Left lobe of liver (tissue), 2 donors: ENCODE results near the gene RRAGC. TPM values are rescaled to one million over a fixed set of nuclear protein-coding genes. Genes with fewer than 3 reads are reported as not detected.
A peak's percentile ranks its signal among the peaks of the same experiment; 100 is the strongest.
"Not testable (repeated sequence)": the region's sequence is repeated elsewhere in the genome, so short reads cannot be mapped to it uniquely, and the experiment has no call there.

ENCODE experiments used
- ATAC-seq: fragments of 200-7000 bp; cut with Tn5 transposase; one replicate; pipeline ENCODE4 v1.9.1; 2020; ENCODE audit warnings: mild to moderate bottlenecking, moderate library complexity
- DNase-seq: peaks from one replicate; pipeline ENCODE4 v3.0.0-alpha.2; 2020; ENCODE audit warnings: low spot score
- total RNA-seq: library from RNA; stranded (reverse); gene quantifications from one replicate; pipeline ENCODE4 v1.2.1, GENCODE V29; 2021
- donor health status: DM: no; HTN: no; CAD: no; lungs with moderate emphysema.
- donor health status: DM: no; HTN: yes; CAD: no.

Gene RRAGC
- total RNA-seq, 1 donor from 2014 or later, result 6.9 TPM

DNA sequence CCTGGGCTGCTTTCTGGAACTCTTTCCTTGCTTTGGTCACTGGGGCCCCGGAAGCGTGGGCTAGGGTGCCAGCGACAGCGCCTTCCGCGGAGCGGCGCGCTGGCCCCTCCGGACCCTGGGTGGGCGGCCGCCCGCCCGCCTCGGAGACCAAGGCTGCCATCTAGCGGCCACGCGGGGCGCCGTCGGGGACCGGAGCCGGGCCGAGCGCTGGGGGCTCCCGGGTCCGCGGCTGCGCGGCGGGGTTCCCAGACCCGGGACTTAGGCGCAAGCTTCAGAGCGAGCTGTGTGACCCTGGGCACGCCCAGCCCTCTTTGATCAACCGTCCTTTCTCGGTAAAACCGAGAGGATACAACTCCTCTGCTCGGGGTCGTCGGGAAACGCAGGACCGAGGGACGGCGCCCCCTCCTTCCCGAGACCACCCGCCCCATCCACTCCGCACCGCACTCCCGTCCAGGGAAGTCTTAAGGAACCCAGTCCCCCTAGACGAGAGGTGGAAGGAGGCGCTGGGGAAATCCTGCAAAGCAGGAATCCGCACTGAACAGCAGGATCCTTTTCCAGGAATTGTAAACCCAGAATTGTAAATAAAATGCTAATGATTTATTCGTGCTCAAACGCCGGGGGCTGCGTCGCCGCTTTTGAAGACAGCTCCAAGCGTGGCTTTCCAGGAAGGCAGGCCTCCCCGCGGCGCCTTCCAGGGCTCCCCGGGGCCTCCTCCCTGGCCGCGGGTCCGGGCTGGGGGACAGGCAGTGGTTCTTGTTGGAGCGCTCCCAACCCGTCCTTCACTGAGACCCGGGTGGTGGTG lies 41.2 kb downstream of the RRAGC start:
- no peak for DNase-seq
- ATAC-seq, result peak; percentile 83

DNA sequence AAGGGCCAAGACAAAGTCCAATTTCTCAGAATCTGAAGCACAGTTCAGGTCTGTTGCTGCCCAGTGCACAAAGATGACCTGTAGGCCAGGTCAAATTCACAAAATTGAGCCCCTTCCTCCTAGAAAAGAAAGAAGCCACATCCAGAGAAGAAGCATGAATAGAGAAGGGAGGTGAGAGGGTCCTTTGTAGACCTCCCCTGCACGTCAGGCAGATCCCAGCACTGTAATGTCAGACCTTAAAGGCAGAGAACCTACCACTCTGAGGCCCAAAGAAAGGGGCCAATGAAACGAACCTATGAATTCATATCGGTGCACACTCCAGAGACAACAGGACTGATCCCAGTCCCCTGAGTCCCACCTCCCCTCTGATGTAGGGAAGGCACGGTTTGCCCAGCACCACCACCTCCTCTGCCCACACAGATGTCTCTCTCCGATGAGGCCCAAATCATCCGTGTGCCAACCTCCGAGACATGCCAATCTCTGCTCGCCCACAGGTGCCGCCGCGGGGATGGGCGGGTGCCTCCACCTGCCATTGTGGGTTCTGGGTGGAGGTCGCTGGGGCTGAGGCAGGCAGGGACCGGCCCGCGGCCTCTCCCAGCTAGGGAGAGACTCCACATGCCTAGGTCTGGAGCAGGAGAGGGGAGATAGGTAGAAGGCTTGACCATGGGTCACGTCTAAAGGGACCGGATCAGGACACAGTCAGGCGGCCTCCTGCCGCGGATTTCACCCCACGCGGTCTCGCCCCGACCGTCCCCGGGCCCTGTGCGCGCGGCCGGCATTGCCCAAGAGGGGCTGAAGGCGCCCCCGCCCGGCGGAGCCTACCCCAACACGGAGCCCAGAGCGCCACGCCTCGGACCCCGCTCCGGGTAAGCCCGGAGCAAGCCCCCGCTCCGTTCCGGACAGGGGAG lies 42.1 kb downstream of the RRAGC start:
- no peak for DNase-seq
- peak; percentile 13 for ATAC-seq

DNA sequence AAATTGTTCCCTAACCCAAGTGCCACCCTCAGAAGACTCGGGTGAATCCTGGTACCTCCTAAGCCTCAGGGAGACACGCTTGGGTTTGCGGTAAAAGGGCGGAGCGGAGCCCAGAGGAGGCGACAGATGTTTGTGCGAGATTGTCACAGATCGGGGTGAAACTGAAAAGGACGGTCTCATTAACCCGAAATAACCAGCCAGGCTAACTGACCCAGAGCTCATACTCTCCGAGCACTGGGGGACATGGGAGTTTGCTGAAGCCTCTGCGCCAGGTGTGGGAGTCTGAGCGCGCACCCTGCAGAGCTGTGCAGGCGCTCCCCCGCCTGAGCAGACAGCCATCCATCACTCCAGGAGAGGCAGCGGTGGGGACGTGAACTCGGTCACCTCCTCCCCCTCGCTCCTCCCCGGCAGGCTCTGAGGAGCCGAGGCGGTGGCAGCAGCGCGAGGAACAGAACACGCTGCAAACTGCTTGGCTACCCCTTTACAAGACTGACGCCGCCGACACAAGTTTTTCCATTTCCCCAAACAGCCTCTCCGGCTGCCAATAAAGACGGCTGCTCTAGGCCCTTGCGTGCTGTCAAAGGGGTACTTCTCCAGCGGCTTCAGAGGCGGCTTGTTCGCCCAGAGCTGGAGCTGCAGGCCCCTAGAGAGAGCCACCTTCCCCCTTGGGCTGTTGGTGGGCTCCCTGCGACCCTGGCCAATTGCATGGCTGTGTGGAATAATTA lies 43.5 kb downstream of the RRAGC start:
- DNase-seq (no peak), ATAC-seq (no peak)

DNA sequence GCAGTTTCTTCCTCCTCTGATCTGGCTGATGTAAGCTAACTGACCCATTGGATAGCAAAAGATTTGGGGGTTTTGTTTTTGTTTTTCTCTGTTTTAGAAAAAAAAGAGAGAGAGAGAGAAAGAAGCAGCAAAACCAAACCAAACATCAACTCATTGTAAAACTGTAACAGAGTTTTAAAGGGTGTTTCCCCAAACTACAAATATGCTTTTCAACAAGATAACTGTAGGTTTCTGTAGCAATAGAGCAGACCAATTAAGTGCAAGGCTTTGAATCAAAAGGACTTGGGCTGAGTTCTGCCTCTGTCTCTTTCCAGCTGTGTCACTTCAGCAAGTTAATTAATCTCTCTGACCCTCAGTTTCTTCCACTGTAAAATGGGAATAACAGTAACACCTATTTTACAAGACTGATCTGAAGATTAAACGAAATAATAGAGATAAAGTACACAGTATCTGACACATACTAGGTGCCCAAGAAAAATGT lies 44.5 kb downstream of the RRAGC start:
- no peak for ATAC-seq

DNA sequence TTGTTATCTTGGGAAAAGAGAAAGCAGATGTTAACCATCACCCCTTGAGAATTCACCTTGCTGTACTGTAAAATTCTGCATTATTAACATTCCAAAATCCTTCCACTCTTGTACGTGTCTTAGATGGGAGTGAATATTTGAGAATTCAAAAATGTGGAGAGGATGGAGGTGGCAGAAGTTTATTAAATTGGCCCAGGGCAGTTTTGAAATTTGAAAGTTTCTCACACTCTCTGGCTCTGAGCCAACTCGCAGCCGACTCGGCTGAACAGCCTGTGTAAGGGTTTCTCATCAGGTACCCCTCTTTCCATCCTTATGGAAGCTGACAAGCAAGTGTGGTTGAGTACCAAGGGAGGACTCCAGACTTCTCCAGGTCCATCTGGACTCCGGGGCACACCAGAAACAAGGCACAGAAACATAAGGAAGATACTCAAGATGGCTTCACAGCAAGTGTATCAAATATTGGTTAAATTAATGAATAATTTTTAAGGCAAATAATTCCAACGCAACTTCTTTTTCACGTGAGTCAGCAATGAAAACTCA lies 45.1 kb downstream of the RRAGC start:
- ATAC-seq (no peak), DNase-seq (no peak)

More for the DNA sequence above, 44.5 kb downstream of the RRAGC start:
- DNase-seq, result no peak

DNA sequence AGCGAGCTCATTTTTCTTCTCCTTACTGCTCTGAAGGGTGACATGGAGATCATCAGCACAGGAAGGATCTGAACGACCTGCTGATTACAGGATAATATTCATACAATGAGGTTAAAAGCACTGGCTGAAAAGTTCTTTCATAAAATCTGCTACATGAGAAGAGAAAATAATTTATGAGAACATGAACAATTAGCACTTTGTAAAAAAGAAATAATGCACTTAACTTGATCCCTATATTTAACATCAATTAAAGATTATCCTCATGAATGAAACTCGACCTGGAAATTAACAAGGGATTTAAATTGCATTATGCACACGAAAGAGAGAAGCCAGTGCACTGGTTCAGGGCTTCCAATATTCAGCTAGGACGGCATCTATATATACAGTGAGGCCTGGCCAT lies 46.6 kb downstream of the RRAGC start:
- DNase-seq, result no peak
- no peak for ATAC-seq

DNA sequence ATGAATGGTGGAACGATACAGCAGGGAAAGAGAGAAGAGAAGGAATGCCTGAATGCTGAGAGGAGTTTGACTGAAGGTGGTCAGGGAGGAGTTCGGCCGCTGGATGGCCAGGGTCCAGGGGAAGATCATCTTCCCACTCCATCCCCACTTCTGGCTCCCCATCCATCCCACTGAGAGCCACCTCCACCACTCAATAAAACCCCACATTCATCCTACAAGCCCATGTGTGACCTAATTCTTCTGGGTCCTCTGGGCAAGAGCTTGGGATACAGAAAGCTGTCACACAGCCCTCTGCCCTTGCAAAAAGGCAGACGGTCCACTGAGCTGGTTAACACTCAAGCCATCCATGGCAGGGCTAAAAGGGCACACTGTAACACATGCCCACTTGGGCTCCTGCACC lies 48.1 kb downstream of the RRAGC start:
- DNase-seq, ATAC-seq: not testable (repeated sequence)

DNA sequence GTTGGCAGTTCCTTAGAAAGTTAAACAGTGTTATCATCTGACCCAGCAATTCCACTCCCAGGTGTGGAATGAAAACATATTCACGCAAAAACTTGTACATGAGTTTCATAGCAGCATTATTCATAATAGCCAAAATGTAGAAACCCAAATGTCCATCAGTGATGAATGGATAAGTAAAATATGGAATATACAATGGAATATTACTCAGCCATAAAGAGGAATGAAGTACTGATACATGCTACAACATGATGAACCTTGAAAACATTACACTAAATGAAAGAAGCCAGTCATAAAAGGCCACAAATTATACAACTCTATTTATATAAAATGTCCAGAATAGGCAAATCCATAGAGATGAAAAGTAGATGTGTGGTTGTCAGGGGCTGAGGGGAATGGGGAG lies 53.5 kb downstream of the RRAGC start:
- ATAC-seq, result no peak
- DNase-seq, result no peak

DNA sequence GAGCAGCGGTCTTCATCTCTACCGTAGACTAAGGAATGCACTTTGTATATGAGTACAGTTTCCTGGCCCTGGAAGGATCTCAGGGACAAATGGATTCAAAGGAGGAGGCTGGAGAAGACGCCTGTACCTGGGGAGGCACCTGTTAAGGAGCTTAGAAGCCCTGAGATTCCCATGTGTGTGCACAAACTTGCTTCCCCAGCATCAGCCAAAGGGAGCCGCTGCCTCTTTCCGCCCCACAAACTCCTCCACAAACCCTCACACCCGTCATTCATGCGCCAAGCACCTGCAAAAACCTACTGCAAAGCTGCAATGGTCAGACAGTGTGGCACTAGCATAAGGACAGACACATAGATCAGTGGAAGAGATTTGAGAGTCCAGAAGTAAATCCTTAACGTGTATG lies 54.5 kb downstream of the RRAGC start:
- no peak for ATAC-seq
- DNase-seq, result no peak

DNA sequence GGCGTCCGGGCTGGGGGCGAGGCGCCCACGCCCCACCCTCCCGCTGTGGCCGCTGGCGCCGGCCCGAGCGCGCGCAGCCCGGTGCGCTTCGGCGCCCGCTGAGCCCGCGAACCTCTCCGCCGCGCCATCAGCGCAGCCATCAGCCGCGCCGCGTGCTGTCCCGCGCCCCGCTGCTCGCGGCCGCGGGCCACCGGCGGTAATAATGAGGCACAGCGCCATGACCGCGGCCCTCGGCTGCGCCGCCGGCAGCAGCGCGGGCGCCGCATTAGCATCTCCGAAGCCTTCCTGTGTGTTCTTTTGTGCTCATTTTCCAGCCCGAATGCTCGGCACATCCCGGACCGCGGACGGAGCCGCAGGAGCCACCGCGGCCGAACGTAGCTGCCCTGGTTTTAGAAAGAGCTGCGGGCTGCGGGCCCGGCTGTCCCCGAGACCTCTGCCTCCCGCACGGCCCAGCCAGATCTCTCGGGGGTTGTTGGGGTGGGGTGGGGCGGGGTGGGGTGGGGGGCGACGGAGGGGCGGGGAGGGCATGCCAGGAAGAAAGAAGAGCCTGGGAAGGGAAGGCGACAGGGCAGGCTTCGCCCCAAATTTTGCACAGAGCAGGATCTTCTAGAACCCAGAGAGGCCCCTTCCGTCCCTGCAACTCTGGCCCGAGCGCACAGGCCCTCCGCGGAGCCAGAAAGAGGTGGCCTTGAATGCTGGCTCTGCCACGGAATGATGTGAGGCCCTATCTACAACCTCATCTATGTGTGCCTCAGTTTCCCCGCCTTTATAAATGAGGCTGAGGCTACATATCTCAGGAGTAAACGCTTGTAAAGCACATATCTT lies 55.3 kb downstream of the RRAGC start:
- ATAC-seq, result peak; percentile 26
- no peak for DNase-seq

DNA sequence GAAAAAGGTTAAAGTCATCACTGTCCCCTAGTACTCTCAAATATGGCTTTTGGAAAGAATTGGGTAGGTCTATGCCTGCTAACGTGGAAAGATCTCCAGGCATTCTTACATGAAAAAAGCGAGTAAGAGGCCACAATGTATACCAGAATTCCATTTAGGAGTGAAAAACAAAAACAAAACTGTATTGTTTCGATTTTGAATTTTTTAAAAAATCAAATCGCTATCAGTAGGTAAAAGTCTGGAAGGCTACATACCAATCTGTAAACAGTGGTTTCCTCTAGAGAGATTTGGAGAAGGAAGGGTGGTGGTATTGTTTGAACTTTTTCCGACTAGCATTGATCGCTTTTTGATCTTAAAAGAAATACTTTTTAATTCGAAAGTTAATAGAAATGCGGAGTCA lies 55.9 kb downstream of the RRAGC start:
- DNase-seq (no peak), ATAC-seq (no peak)

DNA sequence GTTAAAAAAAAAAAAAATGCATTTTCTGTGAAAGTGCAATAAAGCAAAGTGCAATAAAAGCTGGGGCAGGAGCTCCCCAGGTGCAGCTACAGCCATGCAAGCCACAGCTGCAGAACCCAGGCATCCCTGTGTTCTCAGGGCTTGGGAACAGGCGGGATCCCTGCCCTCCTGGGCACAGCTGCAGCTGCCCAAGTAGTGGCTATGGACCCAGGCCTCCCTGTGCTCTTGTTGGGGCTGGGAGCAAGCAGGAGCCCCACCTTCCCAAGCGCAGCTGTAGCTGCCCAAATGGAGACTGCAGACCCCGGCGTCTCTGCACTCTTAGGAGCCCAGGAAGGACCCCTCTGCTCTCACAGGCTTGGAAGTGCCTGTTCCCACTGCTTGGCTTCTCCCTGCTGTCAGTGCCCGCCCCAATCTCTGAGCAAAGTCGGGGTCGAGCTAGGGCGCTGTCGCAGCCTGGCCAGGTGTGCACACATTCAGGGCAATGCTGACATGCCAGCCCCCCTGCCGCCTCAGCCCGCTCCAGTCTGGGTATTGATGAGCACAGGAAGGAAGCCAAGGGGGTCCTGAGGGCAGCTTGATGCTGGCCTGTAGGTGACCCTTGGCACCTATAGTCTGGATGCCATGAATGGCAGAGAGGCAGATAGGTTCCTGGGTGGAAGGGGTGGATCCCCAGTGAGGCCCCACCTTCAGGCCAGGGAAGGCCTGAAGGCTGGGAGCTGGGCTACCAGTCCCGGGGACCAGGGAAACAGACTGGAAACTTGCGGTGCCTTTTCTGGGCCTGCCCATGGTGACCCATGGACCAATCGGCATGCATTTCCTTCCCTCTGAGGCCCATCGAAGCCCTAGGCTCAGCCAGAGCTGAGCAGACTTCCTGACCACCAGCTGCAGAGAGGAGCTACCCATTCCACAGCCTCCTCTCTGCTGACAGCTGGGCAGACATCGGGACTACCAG lies 58.6 kb downstream of the RRAGC start:
- ATAC-seq, result no peak

DNA sequence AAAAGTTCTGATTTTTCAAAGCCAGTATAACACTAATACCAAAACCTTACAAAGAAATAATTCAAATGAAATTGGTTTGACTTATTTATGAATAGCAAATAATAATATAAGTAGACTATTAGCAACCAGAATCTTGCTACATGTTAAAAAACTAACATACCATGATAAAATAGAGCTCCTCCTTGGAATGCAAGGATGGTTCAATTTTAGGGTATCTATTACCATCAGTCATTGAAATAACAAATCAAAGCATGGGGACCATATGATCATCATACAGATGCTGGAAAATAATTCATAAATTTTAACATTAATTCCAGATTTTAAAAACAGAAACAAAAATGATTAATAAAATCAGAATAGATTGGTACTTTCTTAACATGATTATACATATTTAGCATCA lies 66.3 kb downstream of the RRAGC start:
- ATAC-seq (no peak), DNase-seq (no peak)

More for the DNA sequence above, 58.6 kb downstream of the RRAGC start:
- DNase-seq, result no peak

DNA sequence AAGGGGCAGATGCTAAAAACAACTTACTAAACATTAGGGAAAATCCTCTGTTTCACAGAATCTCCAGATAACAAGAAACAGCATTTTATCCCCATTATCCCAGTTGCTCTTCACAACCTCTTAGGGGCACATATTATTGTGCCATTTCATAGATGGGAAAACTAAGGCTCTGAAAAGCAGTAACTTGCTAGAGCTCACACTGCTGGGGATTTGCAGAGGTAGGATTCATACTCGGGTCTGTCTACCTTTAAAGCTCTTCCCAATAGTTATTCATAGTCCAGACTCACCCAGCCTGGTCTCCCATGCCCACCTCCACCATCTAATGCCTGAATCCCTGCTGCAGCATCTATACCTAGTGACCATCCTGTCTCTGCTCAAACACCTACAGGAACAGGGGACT lies 67.7 kb downstream of the RRAGC start:
- DNase-seq, result no peak
- no peak for ATAC-seq

DNA sequence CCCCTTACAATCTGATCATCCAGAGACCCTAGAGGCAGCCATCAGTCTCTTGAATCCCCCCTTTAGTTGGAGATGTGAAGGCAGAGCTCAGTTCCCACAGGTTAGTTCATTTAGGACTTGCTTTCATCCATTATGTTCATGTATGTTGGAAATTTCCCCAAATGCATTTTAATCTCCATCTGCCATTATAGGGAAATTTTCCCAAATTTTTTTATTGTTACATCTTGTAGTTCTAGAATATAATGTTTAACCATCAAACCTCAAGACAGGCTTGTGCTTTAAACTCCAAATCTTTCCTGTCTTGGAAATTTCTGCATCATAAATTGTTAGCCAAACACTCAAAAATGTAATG lies 68.4 kb downstream of the RRAGC start:
- no peak for DNase-seq

DNA sequence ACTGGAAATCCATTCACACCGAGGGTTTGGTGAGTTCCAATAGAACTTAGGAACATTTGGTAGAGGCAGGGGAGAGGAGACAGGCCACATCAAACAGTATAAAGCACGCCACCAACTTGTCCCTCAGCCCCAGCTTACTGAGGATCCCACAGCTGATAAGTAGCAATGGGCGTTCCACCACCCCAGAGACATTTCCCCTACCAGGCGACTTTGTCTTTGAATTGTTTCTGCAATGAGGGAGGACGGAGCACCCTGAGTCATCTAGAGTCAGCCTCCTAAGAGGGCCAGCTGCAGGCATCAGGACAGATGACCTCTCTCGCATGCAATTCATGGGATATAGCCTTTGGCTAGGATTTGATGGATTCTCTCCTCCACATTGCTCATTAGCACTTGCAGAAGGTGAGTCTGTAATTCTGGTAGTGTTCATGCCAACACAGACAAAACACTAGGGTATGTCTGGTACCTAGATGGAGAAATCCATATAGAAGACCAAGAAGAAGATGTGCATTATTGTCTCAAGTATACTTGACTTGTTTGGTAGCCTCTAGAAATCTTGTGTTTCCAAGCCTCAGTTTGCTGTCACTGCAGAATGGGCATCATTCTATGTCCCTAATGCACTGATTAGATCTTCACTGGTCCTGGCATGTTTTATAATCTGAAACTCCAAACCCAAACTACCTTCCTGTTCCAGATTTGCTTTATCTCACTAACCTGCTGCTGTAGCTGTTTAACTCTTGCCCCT lies 69.0 kb downstream of the RRAGC start:
- no peak for ATAC-seq
- no peak for DNase-seq

More for the DNA sequence above, 68.4 kb downstream of the RRAGC start:
- no peak for ATAC-seq

DNA sequence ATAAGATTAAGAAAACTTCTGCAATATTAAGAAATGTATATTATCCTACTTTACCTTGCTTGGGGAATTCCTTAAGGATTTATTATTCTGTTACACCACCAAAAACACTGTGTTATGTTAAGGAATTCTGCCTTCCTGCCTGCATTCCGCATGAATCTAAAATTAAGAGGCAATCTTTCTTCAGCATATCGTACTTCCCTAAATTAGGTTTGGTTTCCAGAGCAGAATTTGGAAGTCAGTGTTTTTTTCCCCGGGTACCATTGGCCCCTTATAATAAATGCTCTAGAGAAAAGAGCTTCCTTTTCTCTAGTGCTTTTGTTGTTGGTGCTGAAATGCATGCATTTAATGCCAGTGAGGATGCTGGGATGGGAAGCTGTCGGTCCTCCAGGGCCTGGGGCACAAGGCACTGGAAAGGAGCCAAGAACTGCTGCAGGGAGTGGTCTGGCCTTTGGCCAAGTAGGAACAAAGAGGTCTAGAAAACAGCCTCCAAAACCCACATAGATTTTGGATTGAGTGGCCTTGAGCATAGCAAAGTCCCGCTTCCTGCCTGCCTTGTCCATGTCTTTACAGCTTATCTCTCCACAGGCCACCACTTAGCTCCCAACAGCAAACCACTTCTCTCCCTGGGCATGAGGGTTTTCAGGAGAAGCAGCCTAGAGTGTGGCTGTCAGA lies 69.9 kb downstream of the RRAGC start:
- ATAC-seq (no peak), DNase-seq (no peak)
